SK-N-SH (cell line): ENCODE measurements around the gene ACLY.

ENCODE experiments used
- MXI1 ChIP-seq: IDR thresholded peaks from 2 replicates; pipeline ENCODE4 v1.6.1; 2012; ENCODE audit warnings: mild to moderate bottlenecking, low read depth, low read length, improper control_type of control experiment
- REST ChIP-seq: IDR thresholded peaks from 2 replicates; pipeline ENCODE4 v1.6.1; 2012; ENCODE audit warnings: mild to moderate bottlenecking, low read depth, low read length, moderate library complexity
- TF ChIP-seq, protein P1 (sequence below): IDR thresholded peaks from 2 replicates; pipeline ENCODE4 v1.4.0; 2012; ENCODE audit warnings: low read depth, borderline replicate concordance
- TF ChIP-seq, protein P2 (sequence below): fragments of 200-600 bp; sonication (generic); IDR thresholded peaks from 2 replicates; pipeline ENCODE4 v1.6.1; 2017; ENCODE audit warnings: antibody characterized with exemption, mild to moderate bottlenecking, moderate library complexity

DNA sequence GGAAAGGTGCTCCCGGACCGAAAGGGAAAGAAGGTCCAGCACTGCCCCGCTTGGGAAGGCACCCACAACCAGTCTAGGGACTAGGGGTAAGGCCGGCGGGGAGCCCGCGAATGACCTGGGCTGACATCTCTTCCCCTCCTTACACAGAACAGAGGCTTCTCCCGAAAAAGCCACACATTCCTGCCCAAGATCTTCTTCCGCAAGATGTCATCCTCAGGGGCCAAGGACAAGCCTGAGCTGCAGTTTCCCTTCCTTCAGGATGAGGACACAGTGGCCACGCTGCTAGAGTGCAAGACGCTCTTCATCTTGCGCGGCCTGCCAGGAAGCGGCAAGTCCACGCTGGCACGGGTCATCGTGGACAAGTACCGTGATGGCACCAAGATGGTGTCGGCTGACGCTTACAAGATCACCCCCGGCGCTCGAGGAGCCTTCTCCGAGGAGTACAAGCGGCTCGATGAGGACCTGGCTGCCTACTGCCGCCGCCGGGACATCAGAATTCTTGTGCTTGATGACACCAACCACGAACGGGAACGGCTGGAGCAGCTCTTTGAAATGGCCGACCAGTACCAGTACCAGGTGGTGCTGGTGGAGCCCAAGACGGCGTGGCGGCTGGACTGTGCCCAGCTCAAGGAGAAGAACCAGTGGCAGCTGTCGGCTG, 49.3 kb upstream of the ACLY start:
- TF ChIP-seq, protein P1, sequence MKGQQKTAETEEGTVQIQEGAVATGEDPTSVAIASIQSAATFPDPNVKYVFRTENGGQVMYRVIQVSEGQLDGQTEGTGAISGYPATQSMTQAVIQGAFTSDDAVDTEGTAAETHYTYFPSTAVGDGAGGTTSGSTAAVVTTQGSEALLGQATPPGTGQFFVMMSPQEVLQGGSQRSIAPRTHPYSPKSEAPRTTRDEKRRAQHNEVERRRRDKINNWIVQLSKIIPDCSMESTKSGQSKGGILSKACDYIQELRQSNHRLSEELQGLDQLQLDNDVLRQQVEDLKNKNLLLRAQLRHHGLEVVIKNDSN: no peak
- TF ChIP-seq, protein P2, sequence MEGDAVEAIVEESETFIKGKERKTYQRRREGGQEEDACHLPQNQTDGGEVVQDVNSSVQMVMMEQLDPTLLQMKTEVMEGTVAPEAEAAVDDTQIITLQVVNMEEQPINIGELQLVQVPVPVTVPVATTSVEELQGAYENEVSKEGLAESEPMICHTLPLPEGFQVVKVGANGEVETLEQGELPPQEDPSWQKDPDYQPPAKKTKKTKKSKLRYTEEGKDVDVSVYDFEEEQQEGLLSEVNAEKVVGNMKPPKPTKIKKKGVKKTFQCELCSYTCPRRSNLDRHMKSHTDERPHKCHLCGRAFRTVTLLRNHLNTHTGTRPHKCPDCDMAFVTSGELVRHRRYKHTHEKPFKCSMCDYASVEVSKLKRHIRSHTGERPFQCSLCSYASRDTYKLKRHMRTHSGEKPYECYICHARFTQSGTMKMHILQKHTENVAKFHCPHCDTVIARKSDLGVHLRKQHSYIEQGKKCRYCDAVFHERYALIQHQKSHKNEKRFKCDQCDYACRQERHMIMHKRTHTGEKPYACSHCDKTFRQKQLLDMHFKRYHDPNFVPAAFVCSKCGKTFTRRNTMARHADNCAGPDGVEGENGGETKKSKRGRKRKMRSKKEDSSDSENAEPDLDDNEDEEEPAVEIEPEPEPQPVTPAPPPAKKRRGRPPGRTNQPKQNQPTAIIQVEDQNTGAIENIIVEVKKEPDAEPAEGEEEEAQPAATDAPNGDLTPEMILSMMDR: no peak
- TF ChIP-seq MXI1: no peak
- no peak for TF ChIP-seq REST
